SK-N-MC (cell line): ENCODE results near the gene TXNDC17.
A peak's percentile ranks its signal among the peaks of the same experiment; 100 is the strongest.

Experiments
- DNase-seq: peaks from one replicate; pipeline ENCODE4 v3.0.0-alpha.2; 2011; ENCODE audit warnings: low read depth, low spot score
- H3K27ac ChIP-seq: fragments of 200-600 bp; sonication (generic); 2 replicates; pipeline ENCODE4 v1.5.1; 2016; ENCODE audit warnings: mixed run types
- H3K36me3 ChIP-seq: fragments of 200-600 bp; sonication (generic); 2 replicates; pipeline ENCODE4 v1.6.1; 2017; ENCODE audit warnings: antibody characterized with exemption, low read length, mixed read lengths; ENCODE audit not compliant: insufficient read depth
- H3K4me3 ChIP-seq: fragments of 200-600 bp; sonication (generic); 2 replicates; pipeline ENCODE4 v1.5.1; 2016
- H3K9ac ChIP-seq: fragments of 200-600 bp; sonication (generic); 2 replicates; pipeline ENCODE4 v1.8.0; 2017; ENCODE audit warnings: mixed run types, mixed read lengths; ENCODE audit not compliant: insufficient read length
- H3K9me3 ChIP-seq: fragments of 200-600 bp; sonication (generic); 2 replicates; pipeline ENCODE4 v1.6.1; 2017; ENCODE audit warnings: low read depth, mild to moderate bottlenecking, antibody characterized with exemption, low read length, moderate library complexity, mixed read lengths
- EZH2 ChIP-seq: fragments of 200-600 bp; sonication (generic); IDR thresholded peaks from one replicate; pipeline ENCODE4 v1.6.1; 2017; ENCODE audit warnings: antibody characterized with exemption
- FOXP2 ChIP-seq: optimal IDR thresholded peaks from 2 replicates; pipeline ENCODE3; 2011; ENCODE audit warnings: mild to moderate bottlenecking, moderate library complexity; ENCODE audit not compliant: insufficient read depth; ENCODE audit errors: extremely low read length, control extremely low read depth
- POLR2AphosphoS5 ChIP-seq: IDR thresholded peaks from 2 replicates; pipeline ENCODE4 v1.6.1; 2012; ENCODE audit warnings: mild to moderate bottlenecking, low read depth, low read length, borderline replicate concordance

TXNDC17 gene

DNA sequence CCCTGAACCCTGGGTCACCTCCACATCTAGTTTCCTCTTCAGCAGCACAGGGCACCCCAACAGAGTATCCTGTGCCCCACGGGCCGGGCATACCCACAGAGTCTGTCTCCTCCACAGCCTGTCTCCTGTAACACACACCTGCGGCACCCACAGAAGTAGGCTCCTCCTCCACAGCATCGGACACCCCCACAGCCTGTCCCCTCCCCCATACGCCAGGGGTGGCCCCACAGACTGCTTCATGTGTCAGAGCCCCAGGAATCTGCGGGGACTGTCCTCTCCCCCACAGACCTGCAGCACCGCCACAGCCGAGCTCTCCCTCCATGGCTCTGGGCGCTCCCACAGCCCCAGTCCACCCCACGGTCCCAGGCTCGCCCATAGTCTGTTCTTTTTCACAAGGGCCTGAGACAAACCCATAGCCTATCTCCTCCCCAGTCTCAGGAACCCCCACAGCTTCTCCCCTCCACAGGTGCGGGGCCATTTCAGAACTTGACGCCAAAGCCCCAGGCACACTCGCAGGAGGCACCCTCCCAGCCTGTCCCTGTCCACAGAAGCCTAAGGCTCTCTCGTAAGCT is 1.8 kb upstream of the TXNDC17 start:
- no peak for DNase-seq
- Histone ChIP-seq H3K27ac (no peak overlapping the region), H3K9me3 (no peaks in the 10 kb centered on the region)

DNA sequence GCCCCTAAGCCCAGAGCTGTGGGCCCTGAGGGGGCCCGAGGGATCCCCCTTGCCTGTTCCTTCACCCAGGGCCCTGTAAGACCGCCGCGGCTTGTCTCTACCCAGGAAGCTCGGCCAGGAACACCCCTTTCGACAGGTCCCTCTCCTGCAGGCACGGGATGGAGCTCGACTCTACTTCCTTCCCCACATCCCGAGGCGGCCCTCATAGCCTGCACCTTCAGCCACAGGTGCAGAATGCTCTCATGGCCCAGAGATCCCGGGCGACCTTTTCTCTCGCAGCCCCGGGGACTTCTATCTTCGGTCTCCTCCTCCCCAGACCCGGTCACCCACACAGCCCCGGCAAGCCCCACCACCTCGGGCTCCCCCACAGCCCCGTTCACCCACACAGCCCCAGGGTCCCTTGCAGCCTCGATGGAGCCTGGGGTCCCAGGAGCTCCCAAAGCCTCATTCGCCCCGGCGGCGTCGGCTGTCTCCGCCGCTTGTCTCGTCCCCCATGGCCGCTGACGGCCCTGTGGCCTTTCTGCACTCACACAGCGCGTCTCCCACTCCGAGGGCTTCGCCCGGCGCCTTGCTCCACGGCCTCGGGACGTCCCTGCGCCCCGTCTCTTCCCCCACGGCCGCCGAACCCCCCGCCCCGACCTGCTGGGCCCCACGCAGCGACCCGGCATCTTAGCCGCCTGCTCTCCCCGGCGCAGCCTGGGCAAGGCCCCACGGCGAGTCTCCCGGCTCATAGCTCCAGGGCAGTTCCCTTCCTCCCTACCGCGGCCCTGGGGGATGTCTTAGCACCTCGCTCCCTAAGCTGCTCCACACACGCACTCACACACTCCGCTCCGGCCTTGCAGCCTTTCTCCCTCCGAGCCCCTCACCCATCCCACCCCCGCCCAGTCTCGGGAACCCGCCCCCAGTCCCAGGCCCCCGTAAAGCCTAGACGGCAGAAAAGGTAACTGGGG is 999 bp upstream of the TXNDC17 start:
- no peak for DNase-seq
- Histone ChIP-seq H3K4me3 (peak overlapping the region; percentile 93), H3K36me3 (peaks cover 32% of the 10 kb centered on the region), H3K9ac (peak overlapping the region; percentile 88), H3K9me3 (no peaks in the 10 kb centered on the region), H3K27ac (no peak overlapping the region; the same call in 1 of the 2 replicates)
- TF ChIP-seq POLR2AphosphoS5 (no peak), FOXP2 (no peak), EZH2 (no peak)

More for the DNA sequence above, 1.8 kb upstream of the TXNDC17 start:
- Histone ChIP-seq H3K36me3 (peaks cover 32% of the 10 kb centered on the region), H3K4me3 (peak overlapping the region; percentile 93), H3K9ac (peak overlapping the region; percentile 88)
- no peak for TF ChIP-seq POLR2AphosphoS5
- no peak for TF ChIP-seq FOXP2
- TF ChIP-seq EZH2: no peak

GRCh38 chr17:6641247-6641863 is 495 bp downstream of the TXNDC17 start:
- no peak for DNase-seq
- Histone ChIP-seq H3K36me3 (peaks cover 40% of the 10 kb centered on the region), H3K9me3 (no peaks in the 10 kb centered on the region), H3K9ac (peak overlapping the region; percentile 88), H3K27ac (no peak overlapping the region; the same call in 1 of the 2 replicates), H3K4me3 (peak overlapping the region; percentile 93)
- TF ChIP-seq POLR2AphosphoS5 (no peak), FOXP2 (no peak), EZH2 (no peak)

GRCh38 chr17:6642592-6642991 is 1.7 kb downstream of the TXNDC17 start:
- no peak for DNase-seq
- peaks cover 46% of the 10 kb centered on the region for H3K36me3 ChIP-seq
- peak overlapping the region; percentile 93; the same call in 1 of the 2 replicates for H3K4me3 ChIP-seq
- no peaks in the 10 kb centered on the region for H3K9me3 ChIP-seq
- peak overlapping the region; percentile 88 for H3K9ac ChIP-seq
- peak overlapping the region; percentile 16; the same call in 1 of the 2 replicates for H3K27ac ChIP-seq
- TF ChIP-seq FOXP2 (no peak), EZH2 (no peak), POLR2AphosphoS5 (no peak)

DNA sequence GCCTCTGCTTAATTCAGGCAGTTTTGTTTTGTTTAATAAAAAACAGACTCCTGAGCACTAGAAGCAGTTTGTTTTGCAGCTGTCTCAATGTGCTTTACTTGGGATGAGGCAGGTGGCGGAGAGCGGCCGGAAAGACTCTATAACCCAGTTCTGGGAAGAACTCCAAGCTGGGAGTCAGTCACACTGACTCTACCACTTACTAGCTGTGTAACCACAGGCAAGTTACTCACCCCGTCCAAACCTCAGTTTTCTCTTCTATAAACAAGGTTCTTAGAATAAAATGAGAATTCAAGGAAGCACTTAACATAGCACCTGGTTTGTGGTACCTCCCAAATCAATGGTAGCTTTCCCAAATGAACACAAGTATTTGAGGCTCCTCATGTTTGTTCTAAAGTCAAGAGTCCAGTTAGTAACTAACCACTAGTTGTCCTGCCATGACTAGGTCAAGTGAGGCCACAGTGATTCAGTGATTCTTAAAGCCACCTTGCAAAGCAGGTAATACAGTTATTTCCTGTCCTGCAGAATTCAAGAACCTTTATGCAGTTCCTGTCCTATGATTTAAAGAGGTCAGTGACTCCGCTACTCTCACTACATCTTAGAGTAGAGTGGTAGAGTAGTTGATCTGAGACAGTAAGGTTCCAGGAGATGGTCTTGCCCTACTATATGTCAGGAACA is 2.7 kb downstream of the TXNDC17 start:
- Histone ChIP-seq H3K9ac (no peak overlapping the region), H3K9me3 (no peaks in the 10 kb centered on the region), H3K36me3 (peaks cover 56% of the 10 kb centered on the region), H3K27ac (0 out of 2 replicates have a peak overlapping the region, but pooled peaks have one; percentile 25), H3K4me3 (no peak overlapping the region)
- no peak for TF ChIP-seq POLR2AphosphoS5
- no peak for TF ChIP-seq FOXP2
- no peak for DNase-seq

- Histone ChIP-seq H3K36me3 (peaks cover 62% of the 10 kb centered on the region), H3K9me3 (no peaks in the 10 kb centered on the region), H3K9ac (no peak overlapping the region), H3K27ac (no peak overlapping the region), H3K4me3 (no peak overlapping the region)
- DNase-seq: no peak
- TF ChIP-seq FOXP2: no peak
- no peak for TF ChIP-seq POLR2AphosphoS5
- TF ChIP-seq EZH2: no peak
These were observed 7.3 kb downstream of the TXNDC17 start for GRCh38 chr17:6648181-6648580.

DNA sequence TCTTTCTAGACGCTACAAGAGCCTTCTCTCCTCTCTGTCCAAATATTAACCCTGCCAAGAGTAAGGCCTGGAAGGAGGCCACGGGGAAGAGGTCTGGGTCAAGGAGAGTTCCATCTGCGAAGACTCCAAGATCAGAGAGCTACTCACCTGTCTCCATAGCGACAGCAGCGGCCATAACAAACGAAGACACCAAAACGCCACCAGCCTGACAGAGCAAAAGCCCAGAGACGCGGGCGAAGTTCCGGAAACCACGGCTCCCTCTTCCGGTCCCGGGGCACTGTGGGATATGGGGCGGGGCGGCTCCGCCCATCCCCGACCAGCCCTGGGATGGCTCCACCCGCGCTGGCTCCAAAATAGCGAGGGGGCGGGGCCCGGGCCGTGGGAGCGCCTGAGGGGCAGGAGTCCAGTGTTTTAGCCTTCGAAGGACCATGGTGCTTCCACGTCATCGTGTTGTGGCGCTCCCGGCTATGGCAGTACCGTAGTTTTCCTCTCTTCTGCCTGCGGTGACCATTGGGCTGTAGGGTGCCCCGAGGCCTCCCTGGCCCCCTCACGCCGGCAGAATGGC is 10.6 kb downstream of the TXNDC17 start, which contains the start of the genes C17orf100 and MED31:
Gene C17orf100, plus strand, starts transcription at position 409 of the 565 bp plus-strand sequence. Its CDS starts 152 bp downstream, at position 561.
Gene MED31, minus strand, starts transcription at position 252 of the 565 bp plus-strand sequence. Its CDS starts 77 bp downstream, at position 175.
- Histone ChIP-seq H3K36me3 (peaks cover 32% of the 10 kb centered on the region), H3K9ac (peak within 1 kb of the TSS; percentile 95), H3K9me3 (no peaks in the 10 kb centered on the region), H3K4me3 (peak within 1 kb of the TSS; percentile 92), H3K27ac (peak within 1 kb of the TSS; percentile 96)
- TF ChIP-seq POLR2AphosphoS5 (peak; percentile 82), FOXP2 (no peak)
- no peak for DNase-seq
